ENCODE results near the gene TBC1D26. TPM values are rescaled to one million over a fixed set of nuclear protein-coding genes. Genes with fewer than 3 reads are reported as not detected.

The TBC1D26 gene
- total RNA-seq, 1 donor from 2014 or later, result 2.4 TPM

GRCh38 chr17:15776871-15777270 is 44.8 kb downstream of the TBC1D26 start:
- no peaks in the 10 kb centered on the region for H3K4me1 Mint-ChIP-seq (ENCODE audit: low read depth)
- DNase-seq (ENCODE audit: low spot score, unreplicated experiment), result no peak
- peaks cover 17% of the 10 kb centered on the region for H3K9me3 Mint-ChIP-seq (ENCODE audit: low read depth)
- H3K27ac Mint-ChIP-seq, result no peak overlapping the region
- no peaks in the 10 kb centered on the region for H3K27me3 Mint-ChIP-seq
- peaks cover 1% of the 10 kb centered on the region for H3K36me3 Mint-ChIP-seq (ENCODE audit: insufficient read depth)
- TF ChIP-seq, protein P1, sequence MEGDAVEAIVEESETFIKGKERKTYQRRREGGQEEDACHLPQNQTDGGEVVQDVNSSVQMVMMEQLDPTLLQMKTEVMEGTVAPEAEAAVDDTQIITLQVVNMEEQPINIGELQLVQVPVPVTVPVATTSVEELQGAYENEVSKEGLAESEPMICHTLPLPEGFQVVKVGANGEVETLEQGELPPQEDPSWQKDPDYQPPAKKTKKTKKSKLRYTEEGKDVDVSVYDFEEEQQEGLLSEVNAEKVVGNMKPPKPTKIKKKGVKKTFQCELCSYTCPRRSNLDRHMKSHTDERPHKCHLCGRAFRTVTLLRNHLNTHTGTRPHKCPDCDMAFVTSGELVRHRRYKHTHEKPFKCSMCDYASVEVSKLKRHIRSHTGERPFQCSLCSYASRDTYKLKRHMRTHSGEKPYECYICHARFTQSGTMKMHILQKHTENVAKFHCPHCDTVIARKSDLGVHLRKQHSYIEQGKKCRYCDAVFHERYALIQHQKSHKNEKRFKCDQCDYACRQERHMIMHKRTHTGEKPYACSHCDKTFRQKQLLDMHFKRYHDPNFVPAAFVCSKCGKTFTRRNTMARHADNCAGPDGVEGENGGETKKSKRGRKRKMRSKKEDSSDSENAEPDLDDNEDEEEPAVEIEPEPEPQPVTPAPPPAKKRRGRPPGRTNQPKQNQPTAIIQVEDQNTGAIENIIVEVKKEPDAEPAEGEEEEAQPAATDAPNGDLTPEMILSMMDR (IDR thresholded peaks at IDR 0.05; ENCODE audit: unreplicated experiment), result no peak
- H3K4me3 Mint-ChIP-seq (ENCODE audit: low read depth), result no peak overlapping the region

DNA sequence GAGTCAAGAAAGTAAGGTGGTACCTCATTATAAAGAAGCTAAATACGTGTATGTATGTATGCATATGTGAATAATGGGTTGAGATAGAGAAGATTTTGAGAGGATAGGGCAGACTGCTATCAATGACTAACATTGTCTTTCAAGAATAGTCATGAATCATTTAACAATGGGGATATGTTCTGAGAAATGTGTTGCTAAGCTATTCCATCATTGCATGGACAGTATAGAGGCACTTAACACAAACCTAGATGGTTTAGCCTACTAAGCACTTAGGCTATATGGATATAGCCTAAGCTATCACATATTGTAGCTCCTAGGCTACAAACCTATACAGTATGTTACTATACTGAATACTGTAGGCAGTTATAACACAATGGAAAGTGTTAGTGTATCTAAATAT is 45.2 kb downstream of the TBC1D26 start:
- no peak for DNase-seq (ENCODE audit: low spot score, unreplicated experiment)
- TF ChIP-seq, protein P1 (IDR thresholded peaks at IDR 0.05; ENCODE audit: unreplicated experiment), result no peak

DNA sequence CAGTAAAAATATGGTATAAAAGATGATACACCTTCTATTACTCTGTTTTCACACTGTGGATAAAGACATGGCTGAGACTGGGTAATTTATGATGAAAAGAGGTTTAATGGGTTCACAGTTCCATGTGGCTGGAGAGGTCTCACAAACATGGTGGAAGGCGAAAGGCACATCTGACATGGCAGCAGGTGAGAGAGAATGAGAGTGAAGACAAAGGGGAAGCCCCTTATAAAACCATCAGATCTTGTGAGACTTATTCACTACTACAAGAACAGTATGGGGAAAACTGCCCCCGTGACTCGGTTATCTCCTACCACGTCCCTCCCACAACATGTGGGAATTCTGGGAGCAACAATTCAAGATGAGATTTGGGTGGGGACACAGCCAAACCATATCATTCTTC is 45.6 kb downstream of the TBC1D26 start:
- Mint-ChIP-seq H3K27ac (no peak overlapping the region), H3K9me3 (ENCODE audit: low read depth) (peaks cover 17% of the 10 kb centered on the region), H3K4me1 (ENCODE audit: low read depth) (no peaks in the 10 kb centered on the region), H3K27me3 (no peaks in the 10 kb centered on the region), H3K36me3 (ENCODE audit: insufficient read depth) (peaks cover 1% of the 10 kb centered on the region), H3K4me3 (ENCODE audit: low read depth) (no peak overlapping the region)
- DNase-seq (ENCODE audit: low spot score, unreplicated experiment), result no peak
- TF ChIP-seq, protein P1 (IDR thresholded peaks at IDR 0.05; ENCODE audit: unreplicated experiment), result no peak

More for the DNA sequence above, 45.2 kb downstream of the TBC1D26 start:
- Mint-ChIP-seq H3K27me3 (no peaks in the 10 kb centered on the region), H3K4me1 (ENCODE audit: low read depth) (no peaks in the 10 kb centered on the region), H3K36me3 (ENCODE audit: insufficient read depth) (peaks cover 1% of the 10 kb centered on the region), H3K9me3 (ENCODE audit: low read depth) (peaks cover 17% of the 10 kb centered on the region), H3K4me3 (ENCODE audit: low read depth) (no peak overlapping the region), H3K27ac (no peak overlapping the region)

GRCh38 chr17:15779119-15779518 is 47.0 kb downstream of the TBC1D26 start:
- Mint-ChIP-seq H3K9me3 (ENCODE audit: low read depth) (peaks cover 17% of the 10 kb centered on the region), H3K36me3 (ENCODE audit: insufficient read depth) (peaks cover 1% of the 10 kb centered on the region), H3K27me3 (no peaks in the 10 kb centered on the region), H3K4me1 (ENCODE audit: low read depth) (no peaks in the 10 kb centered on the region), H3K27ac (no peak overlapping the region), H3K4me3 (ENCODE audit: low read depth) (no peak overlapping the region)
- DNase-seq (ENCODE audit: low spot score, unreplicated experiment), result no peak
- TF ChIP-seq, protein P1 (IDR thresholded peaks at IDR 0.05; ENCODE audit: unreplicated experiment), result no peak

GRCh38 chr17:15780188-15780587 is 48.1 kb downstream of the TBC1D26 start:
- peaks cover 1% of the 10 kb centered on the region for H3K36me3 Mint-ChIP-seq (ENCODE audit: insufficient read depth)
- no peak for DNase-seq (ENCODE audit: low spot score, unreplicated experiment)
- no peak overlapping the region for H3K4me3 Mint-ChIP-seq (ENCODE audit: low read depth)
- H3K4me1 Mint-ChIP-seq (ENCODE audit: low read depth), result no peaks in the 10 kb centered on the region
- TF ChIP-seq, protein P1 (IDR thresholded peaks at IDR 0.05; ENCODE audit: unreplicated experiment), result no peak
- H3K27me3 Mint-ChIP-seq, result no peaks in the 10 kb centered on the region
- H3K9me3 Mint-ChIP-seq (ENCODE audit: low read depth), result peaks cover 17% of the 10 kb centered on the region
- H3K27ac Mint-ChIP-seq, result no peak overlapping the region

Measured in progenitor cell of endocrine pancreas (in vitro differentiated cells).